ENCODE results near the gene SCYL1. TPM values are rescaled to one million over a fixed set of nuclear protein-coding genes. Genes with fewer than 3 reads are reported as not detected.

SCYL1 gene
- total and polyA plus RNA-seq, 9 donors, result 42.9 to 62.9 (median 50.8) TPM

DNA sequence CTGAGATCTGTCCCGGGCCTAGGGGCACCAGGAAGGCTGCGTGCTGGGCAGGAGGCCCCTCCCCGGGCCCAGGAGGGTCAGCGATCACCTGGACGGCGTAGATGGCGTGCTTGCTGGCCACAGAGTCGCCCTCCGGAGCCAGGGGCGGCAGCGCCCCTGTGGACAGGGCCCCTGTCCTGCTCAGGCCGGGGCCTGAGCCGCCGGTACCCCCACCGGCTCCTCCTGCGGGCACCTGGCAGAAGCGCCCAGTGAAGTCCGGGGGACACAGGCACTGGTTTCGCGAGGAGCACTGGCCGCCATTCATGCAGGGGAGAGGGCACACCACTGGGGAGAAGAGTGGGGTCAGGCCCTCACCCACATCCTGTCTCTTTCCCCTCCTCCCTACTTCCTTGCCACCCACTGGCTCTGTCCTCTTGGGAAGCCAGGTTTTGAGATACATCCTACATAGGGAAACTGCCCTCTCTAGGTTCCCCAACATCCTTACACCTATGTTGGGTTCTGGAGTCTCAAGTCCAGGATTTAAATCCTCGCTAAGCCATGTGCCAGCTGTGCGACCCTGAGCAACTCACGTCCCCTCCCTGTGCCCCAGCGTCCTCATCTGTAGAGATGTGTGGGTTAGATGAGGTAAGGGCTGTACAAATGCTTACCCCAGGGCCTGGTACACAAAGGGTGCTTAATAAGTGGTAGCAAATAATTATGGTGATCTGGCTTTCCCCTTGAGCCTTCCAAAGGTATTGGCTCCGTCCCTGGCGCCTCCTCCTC is 29.4 kb downstream of the SCYL1 start:
- Histone ChIP-seq H3K27ac (ENCODE audit: low read length) (no peak overlapping the region), H3K27me3 (ENCODE audit: control insufficient read depth, insufficient read depth, low read length) (no peaks in the 10 kb centered on the region), H3K4me1 (ENCODE audit: control insufficient read depth, insufficient read depth, low read length) (peaks cover 42% of the 10 kb centered on the region), H3K4me3 (ENCODE audit: low read length) (no peak overlapping the region), H3K9me3 (replicated peaks; ENCODE audit: control insufficient read depth, low read depth, low read length) (no peaks in the 10 kb centered on the region), H3K36me3 (ENCODE audit: control insufficient read depth, insufficient read depth, low read length) (peaks cover 30% of the 10 kb centered on the region)
- WGBS (ENCODE audit: insufficient coverage), result 68% methylated on average over 16 of the region's 27 CpGs
- DNase-seq, result no peak

DNA sequence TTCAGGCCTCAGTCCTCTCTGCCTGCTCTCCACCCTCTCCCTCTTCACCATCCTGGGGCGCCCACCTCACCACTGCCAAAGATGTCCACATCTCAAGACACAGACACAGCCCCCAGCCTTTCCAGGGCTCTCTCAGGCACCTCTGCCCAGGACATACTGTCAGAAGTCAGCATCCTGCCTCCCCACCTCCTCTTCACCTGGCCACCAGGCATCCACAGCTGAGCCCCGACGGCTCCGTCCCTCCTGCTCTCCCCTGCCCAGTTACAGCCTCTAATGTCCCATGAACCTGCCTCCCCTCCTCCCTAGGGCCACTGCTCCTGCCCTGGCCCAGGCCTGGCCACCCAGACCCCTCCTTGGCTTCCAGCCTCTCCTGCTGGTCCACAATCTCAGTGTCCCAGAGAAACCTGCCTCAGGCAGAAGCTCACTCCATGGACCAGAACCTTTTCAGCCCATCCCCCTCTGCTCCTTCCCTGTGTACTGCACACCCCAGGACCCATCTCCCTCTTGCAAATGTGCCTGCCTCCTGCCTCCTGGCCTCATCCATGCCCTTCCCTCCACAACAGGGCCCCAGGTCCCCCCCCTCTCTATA is 30.1 kb downstream of the SCYL1 start:
- no peak overlapping the region for H3K4me3 ChIP-seq (ENCODE audit: low read length)
- peaks cover 25% of the 10 kb centered on the region for H3K36me3 ChIP-seq (ENCODE audit: control insufficient read depth, insufficient read depth, low read length)
- WGBS (ENCODE audit: insufficient coverage), result 79% methylated on average over 4 of the region's 4 CpGs
- peaks cover 49% of the 10 kb centered on the region for H3K4me1 ChIP-seq (ENCODE audit: control insufficient read depth, insufficient read depth, low read length)
- H3K27me3 ChIP-seq (ENCODE audit: control insufficient read depth, insufficient read depth, low read length), result no peaks in the 10 kb centered on the region
- DNase-seq, result no peak
- H3K9me3 ChIP-seq (replicated peaks; ENCODE audit: control insufficient read depth, low read depth, low read length), result no peaks in the 10 kb centered on the region
- H3K27ac ChIP-seq (ENCODE audit: low read length), result no peak overlapping the region

GRCh38 chr11:65555693-65556231 is 30.9 kb downstream of the SCYL1 start:
- H3K4me3 ChIP-seq (ENCODE audit: low read length), result no peak overlapping the region
- peaks cover 22% of the 10 kb centered on the region for H3K36me3 ChIP-seq (ENCODE audit: control insufficient read depth, insufficient read depth, low read length)
- H3K4me1 ChIP-seq (ENCODE audit: control insufficient read depth, insufficient read depth, low read length), result peaks cover 57% of the 10 kb centered on the region
- H3K27me3 ChIP-seq (ENCODE audit: control insufficient read depth, insufficient read depth, low read length), result no peaks in the 10 kb centered on the region
- DNase-seq, result no peak
- 54% methylated on average over 4 of the region's 6 CpGs for WGBS (ENCODE audit: insufficient coverage)
- H3K27ac ChIP-seq (ENCODE audit: low read length), result no peak overlapping the region
- H3K9me3 ChIP-seq (replicated peaks; ENCODE audit: control insufficient read depth, low read depth, low read length), result no peaks in the 10 kb centered on the region

DNA sequence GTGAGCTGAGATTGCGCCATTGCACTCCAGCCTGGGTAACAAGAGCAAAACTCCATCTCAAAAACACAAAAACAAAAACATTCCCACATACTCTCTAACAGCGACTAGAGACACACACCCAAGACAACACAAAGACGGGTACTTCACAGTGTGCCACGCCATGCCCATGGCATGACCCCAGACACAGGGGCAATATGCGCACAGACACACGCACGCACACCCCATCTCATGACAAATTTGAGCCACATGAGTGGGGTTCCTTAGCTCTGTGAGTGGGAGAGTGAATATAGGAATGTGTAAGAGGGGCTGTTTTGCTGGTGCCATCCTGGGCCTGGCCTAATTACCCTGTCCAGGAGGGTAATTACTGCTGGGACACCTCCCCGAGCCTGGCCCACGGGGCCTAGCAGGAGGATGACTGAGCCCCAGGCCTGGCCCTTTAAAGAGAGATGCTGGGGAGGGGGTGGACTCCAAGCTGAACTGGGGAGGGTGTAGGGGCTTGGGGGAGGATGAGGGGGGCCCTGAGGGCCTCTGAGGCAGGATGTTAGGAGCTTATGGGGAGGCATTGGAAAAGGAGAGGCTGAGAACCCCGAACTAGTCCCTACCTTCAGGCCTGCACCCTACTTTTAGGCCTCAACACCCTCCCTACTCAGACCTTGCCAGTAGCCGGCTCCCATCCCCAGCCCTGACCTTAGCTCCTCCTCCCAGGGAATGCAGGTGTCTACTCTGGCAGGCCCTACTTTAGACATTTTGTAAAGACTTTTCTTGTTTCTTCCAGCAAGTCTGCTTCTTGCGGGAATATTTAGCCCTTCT is 31.8 kb downstream of the SCYL1 start:
- WGBS (ENCODE audit: insufficient coverage), result 48% methylated on average over 6 of the region's 12 CpGs
- DNase-seq, result no peak
- H3K4me1 ChIP-seq (ENCODE audit: control insufficient read depth, insufficient read depth, low read length), result peaks cover 66% of the 10 kb centered on the region
- no peaks in the 10 kb centered on the region for H3K9me3 ChIP-seq (replicated peaks; ENCODE audit: control insufficient read depth, low read depth, low read length)
- H3K27ac ChIP-seq (ENCODE audit: low read length), result peak overlapping the region; percentile 64
- peak overlapping the region; percentile 69 for H3K4me3 ChIP-seq (ENCODE audit: low read length)
- H3K36me3 ChIP-seq (ENCODE audit: control insufficient read depth, insufficient read depth, low read length), result peaks cover 15% of the 10 kb centered on the region
- no peaks in the 10 kb centered on the region for H3K27me3 ChIP-seq (ENCODE audit: control insufficient read depth, insufficient read depth, low read length)

- no peaks in the 10 kb centered on the region for H3K9me3 ChIP-seq (replicated peaks; ENCODE audit: control insufficient read depth, low read depth, low read length)
- H3K36me3 ChIP-seq (ENCODE audit: control insufficient read depth, insufficient read depth, low read length), result peaks cover 8% of the 10 kb centered on the region
- peak overlapping the region; percentile 69 for H3K4me3 ChIP-seq (ENCODE audit: low read length)
- WGBS (ENCODE audit: insufficient coverage), result 3% methylated on average over 43 of the region's 47 CpGs
- H3K27ac ChIP-seq (ENCODE audit: low read length), result peak overlapping the region; percentile 64
- peaks cover 72% of the 10 kb centered on the region for H3K4me1 ChIP-seq (ENCODE audit: control insufficient read depth, insufficient read depth, low read length)
- DNase-seq, result no peak
- no peaks in the 10 kb centered on the region for H3K27me3 ChIP-seq (ENCODE audit: control insufficient read depth, insufficient read depth, low read length)
These were observed 32.6 kb downstream of the SCYL1 start for GRCh38 chr11:65557280-65558001.

- Histone ChIP-seq H3K9me3 (replicated peaks; ENCODE audit: control insufficient read depth, low read depth, low read length) (no peaks in the 10 kb centered on the region), H3K27me3 (ENCODE audit: control insufficient read depth, insufficient read depth, low read length) (no peaks in the 10 kb centered on the region), H3K27ac (ENCODE audit: low read length) (peak within 1 kb of the TSS; percentile 99), H3K4me3 (ENCODE audit: low read length) (peak within 1 kb of the TSS; percentile 69), H3K36me3 (ENCODE audit: control insufficient read depth, insufficient read depth, low read length) (peaks cover 5% of the 10 kb centered on the region), H3K4me1 (ENCODE audit: control insufficient read depth, insufficient read depth, low read length) (peaks cover 72% of the 10 kb centered on the region)
- 1% methylated on average over 61 of the region's 79 CpGs for WGBS (ENCODE audit: insufficient coverage)
- peak; percentile 97 for DNase-seq
These were observed 33.4 kb downstream of the SCYL1 start, which contains the start of gene LTBP3 for GRCh38 chr11:65558002-65558929. TSS of gene LTBP3 (minus strand) at chr11:65558359. CDS start at chr11:65557959, 400 bp downstream.

- Histone ChIP-seq H3K36me3 (ENCODE audit: control insufficient read depth, insufficient read depth, low read length) (peaks cover 2% of the 10 kb centered on the region), H3K4me1 (ENCODE audit: control insufficient read depth, insufficient read depth, low read length) (peaks cover 69% of the 10 kb centered on the region), H3K4me3 (ENCODE audit: low read length) (peak overlapping the region; percentile 55), H3K27me3 (ENCODE audit: control insufficient read depth, insufficient read depth, low read length) (no peaks in the 10 kb centered on the region), H3K27ac (ENCODE audit: low read length) (peak overlapping the region; percentile 99), H3K9me3 (replicated peaks; ENCODE audit: control insufficient read depth, low read depth, low read length) (no peaks in the 10 kb centered on the region)
- WGBS (ENCODE audit: insufficient coverage), result 7% methylated on average over 15 of the region's 19 CpGs
- peak; percentile 92 for DNase-seq
These were observed 34.1 kb downstream of the SCYL1 start for GRCh38 chr11:65558930-65559509.

DNA sequence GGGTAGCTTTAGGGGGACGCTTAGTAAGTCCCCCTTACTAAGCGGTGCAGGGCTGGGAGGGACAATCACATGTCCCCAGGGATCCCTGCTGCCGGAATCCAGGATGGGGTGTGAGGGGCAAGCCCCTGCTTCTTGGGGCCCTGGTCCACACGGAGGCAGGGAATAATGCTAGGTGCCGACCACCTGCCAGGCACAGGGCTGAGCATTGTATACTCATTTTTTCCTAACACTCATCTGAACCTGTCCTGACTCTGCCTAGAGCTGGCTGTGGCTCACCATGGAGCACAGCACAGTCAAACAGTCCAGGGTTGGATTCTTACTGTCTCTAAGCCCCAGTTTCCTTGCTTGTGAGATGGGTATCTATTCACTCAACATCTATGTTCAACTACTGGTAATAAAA is 34.7 kb downstream of the SCYL1 start:
- WGBS (ENCODE audit: insufficient coverage), result 8% methylated on average over 4 of the region's 5 CpGs
- no peaks in the 10 kb centered on the region for H3K9me3 ChIP-seq (replicated peaks; ENCODE audit: control insufficient read depth, low read depth, low read length)
- peaks cover 64% of the 10 kb centered on the region for H3K4me1 ChIP-seq (ENCODE audit: control insufficient read depth, insufficient read depth, low read length)
- no peak overlapping the region for H3K4me3 ChIP-seq (ENCODE audit: low read length)
- DNase-seq, result peak; percentile 70
- H3K27me3 ChIP-seq (ENCODE audit: control insufficient read depth, insufficient read depth, low read length), result no peaks in the 10 kb centered on the region
- H3K36me3 ChIP-seq (ENCODE audit: control insufficient read depth, insufficient read depth, low read length), result peaks cover 2% of the 10 kb centered on the region
- peak overlapping the region; percentile 99 for H3K27ac ChIP-seq (ENCODE audit: low read length)
